ENCODE measurements around the gene SLC30A4. TPM values are rescaled to one million over a fixed set of nuclear protein-coding genes. Genes with fewer than 3 reads are reported as not detected.

The SLC30A4 gene
- total and polyA plus RNA-seq, 8 donors, result 5.1 to 7.6 (median 6.9) TPM

DNA sequence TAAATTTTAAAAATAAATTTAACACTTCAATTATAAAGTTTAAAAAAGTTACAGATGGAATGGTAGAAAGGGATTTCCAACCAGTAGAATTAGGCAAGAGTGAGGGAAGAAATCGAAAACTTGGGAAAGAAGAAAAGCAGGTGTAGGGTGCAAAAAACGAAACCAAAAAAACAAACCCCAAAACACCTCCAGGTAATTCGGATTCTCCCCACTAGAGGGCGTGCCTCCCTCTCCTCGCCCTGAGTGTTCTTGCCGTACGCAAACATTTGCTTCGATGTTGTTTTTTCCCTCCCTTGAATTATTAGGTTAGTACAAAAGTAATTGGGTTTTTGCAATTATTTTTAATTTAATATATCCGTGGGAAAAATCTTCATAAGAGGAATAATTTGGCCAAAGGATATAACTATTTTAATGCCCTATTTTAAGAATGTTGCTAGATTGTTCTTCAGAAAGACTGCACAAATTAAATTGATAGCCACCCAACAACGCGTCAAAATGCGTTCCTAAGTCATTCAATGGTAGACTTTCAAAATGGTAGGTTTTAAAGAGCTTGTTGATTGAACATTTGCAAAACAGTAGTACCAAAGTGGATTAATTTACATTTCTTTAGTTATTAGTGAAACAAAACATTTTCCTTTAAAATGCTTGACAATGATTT lies 63.7 kb downstream of the SLC30A4 start:
- TF ChIP-seq, protein P1, sequence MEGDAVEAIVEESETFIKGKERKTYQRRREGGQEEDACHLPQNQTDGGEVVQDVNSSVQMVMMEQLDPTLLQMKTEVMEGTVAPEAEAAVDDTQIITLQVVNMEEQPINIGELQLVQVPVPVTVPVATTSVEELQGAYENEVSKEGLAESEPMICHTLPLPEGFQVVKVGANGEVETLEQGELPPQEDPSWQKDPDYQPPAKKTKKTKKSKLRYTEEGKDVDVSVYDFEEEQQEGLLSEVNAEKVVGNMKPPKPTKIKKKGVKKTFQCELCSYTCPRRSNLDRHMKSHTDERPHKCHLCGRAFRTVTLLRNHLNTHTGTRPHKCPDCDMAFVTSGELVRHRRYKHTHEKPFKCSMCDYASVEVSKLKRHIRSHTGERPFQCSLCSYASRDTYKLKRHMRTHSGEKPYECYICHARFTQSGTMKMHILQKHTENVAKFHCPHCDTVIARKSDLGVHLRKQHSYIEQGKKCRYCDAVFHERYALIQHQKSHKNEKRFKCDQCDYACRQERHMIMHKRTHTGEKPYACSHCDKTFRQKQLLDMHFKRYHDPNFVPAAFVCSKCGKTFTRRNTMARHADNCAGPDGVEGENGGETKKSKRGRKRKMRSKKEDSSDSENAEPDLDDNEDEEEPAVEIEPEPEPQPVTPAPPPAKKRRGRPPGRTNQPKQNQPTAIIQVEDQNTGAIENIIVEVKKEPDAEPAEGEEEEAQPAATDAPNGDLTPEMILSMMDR (IDR thresholded peaks at IDR 0.05), result peak; percentile 82 to 93
- H3K27ac ChIP-seq, result no peak overlapping the region
- H3K27me3 ChIP-seq, result peaks cover 0 to 3% of the 10 kb centered on the region in 2 donors
- H3K4me3 ChIP-seq, result peak overlapping the region; percentile 32 to 39
- peaks cover 6 to 51% of the 10 kb centered on the region in 2 donors for H3K4me1 ChIP-seq
- peak; percentile 65 for ATAC-seq
- peak in 3 of 4 donors; percentile 50 to 66 (median 63) for DNase-seq
- H3K9me3 ChIP-seq, result no peaks in the 10 kb centered on the region
- intact Hi-C loops (cut with DNase I), result loop anchor here in 1 of 2 donors (5.0 kb wide), 1 partner anchor 153 kb away; no protein-coding TSS in a partner anchor
- H3K36me3 ChIP-seq, result no peaks in the 10 kb centered on the region

DNA sequence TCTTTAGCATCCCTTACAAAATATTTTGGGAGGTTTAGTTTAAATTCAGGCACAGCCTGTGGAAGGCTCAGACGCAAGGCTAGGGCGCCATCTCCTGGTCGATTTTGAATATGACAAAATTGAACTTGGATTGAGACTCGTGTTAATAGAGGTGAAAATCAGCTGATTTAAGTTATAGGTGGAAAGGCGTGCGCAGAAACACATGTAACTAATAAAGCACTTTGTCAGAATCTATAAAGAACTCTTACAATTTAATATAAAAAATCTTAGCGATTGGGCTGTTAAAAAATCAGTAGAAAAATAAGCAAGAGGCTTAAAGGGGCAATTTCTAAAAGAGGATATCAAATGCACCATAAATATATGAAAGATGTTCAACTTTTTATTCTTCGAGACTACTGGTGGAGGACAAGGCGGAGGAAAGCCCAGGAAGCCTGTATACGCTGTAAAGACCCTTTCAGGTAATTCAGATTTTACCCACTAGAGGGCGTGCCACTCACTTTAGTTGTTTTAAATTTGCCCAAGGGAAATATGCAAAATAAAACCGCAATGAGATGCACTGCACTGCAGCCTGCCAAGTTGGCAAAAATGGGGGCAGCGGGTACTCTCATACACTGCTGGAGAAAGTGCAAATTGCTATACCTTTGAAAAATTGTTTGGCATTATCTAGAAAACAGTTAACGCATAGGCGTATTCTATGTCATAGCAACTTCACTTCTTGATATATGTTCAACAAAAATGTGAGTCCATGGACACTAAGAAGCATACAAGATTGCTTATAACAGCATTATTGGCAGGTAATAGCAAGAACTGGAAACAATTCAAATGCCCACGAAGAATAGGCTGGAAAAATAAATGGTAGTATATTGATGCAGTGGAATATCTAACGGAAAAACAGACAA lies 64.7 kb downstream of the SLC30A4 start:
- DNase-seq, result peak in 3 of 4 donors; percentile 55 to 82 (median 77)
- H3K27ac ChIP-seq, result peak overlapping the region; percentile 82 to 83

DNA sequence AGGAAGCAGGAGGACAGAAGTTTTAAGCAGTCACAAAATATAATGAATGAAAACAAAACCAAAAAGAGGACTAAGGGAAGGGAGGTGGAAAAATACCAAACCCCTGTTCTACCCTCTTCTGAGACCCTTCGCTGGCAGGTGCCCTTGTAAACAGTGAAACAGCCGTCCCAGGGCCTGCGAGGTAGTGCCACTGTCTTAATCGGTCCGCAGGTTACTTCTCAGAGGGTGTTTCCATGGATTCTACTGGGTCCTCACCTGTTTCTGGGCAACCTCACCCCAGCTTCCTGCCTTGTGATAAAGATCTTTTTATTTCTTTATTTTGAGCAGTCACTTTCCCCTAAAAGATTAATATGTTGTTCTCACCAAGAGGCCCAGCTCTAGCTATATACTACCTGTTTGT lies 65.3 kb downstream of the SLC30A4 start:
- Histone ChIP-seq H3K4me3 (peak overlapping the region in 1 of 2 donors; percentile 39), H3K4me1 (peaks cover 6 to 55% of the 10 kb centered on the region in 2 donors), H3K9me3 (no peaks in the 10 kb centered on the region), H3K27me3 (peaks cover 0 to 3% of the 10 kb centered on the region in 2 donors), H3K27ac (peak overlapping the region in 1 of 2 donors; percentile 83), H3K36me3 (no peaks in the 10 kb centered on the region)
- TF ChIP-seq, protein P1 (IDR thresholded peaks at IDR 0.05), result no peak
- DNase-seq, result no peak
- no peak for ATAC-seq
- intact Hi-C loops (cut with DNase I), result loop anchor here in 1 of 2 donors (5.0 kb wide), 1 partner anchor 155 kb away; no protein-coding TSS in a partner anchor

More for the DNA sequence above, 64.7 kb downstream of the SLC30A4 start:
- ATAC-seq, result peak; percentile 83
- Histone ChIP-seq H3K9me3 (no peaks in the 10 kb centered on the region), H3K36me3 (no peaks in the 10 kb centered on the region), H3K4me3 (peak overlapping the region; percentile 32 to 39), H3K4me1 (peaks cover 6 to 55% of the 10 kb centered on the region in 2 donors), H3K27me3 (peaks cover 0 to 3% of the 10 kb centered on the region in 2 donors)
- TF ChIP-seq, protein P1 (IDR thresholded peaks at IDR 0.05), result peak; percentile 70 to 89
- intact Hi-C loops (cut with DNase I), result loop anchor here in 1 of 2 donors (5.0 kb wide), 1 partner anchor 154 kb away; no protein-coding TSS in a partner anchor

DNA sequence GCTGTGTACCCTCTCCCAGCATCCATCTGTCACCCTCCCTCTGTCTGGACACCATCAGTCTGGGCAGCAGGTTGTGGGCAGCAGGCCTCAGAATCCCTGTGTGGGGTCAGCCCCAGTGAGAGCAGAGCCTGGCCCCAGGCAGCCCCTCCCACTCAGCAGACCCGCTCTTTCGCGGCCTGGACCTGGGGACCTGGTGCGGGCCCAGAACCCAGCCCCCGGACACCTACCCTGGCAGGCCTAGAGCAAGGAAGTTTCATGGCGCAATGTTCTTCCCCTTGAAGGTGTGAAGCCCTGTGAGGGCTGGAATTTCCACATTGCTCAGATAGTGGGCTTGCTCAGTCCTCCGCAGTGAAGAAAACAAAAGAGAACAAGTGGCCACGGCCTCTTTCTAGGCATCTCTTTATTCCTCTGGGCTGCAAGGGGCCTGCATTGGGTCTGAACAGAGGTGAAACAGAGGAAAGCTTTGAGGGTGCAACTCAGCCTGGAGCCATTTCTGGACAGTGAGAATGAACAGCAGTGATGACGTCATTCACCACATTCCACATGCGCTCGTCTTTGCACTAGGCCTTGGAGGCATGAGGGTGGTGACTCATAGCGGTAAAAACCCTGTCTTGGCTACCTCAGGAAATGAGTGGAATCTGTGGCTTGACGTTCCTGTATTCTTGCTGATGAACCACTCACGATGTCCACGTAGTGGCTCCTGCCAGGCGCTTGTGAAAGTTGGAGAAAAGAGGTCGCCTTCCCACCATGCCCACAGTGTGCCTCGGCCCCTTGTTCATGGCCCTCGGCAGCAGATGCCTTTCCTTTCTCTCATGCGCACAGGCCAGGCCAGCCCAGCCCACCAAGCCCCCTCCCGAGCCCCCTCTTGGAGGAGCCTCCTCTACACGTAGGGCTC lies 66.1 kb downstream of the SLC30A4 start:
- peak overlapping the region; percentile 39 to 83 for H3K27ac ChIP-seq
- H3K9me3 ChIP-seq, result no peaks in the 10 kb centered on the region
- TF ChIP-seq, protein P1 (IDR thresholded peaks at IDR 0.05), result no peak
- H3K4me3 ChIP-seq, result no peak overlapping the region
- DNase-seq, result peak in 2 of 4 donors; percentile 83 to 85
- intact Hi-C loops (cut with DNase I), result loop anchor here in 1 of 2 donors (5.0 kb wide), 1 partner anchor 156 kb away; no protein-coding TSS in a partner anchor
- H3K36me3 ChIP-seq, result no peaks in the 10 kb centered on the region
- H3K4me1 ChIP-seq, result peaks cover 6 to 55% of the 10 kb centered on the region in 2 donors
- peak; percentile 52 for ATAC-seq
- peaks cover 0 to 3% of the 10 kb centered on the region in 2 donors for H3K27me3 ChIP-seq

Measured in left lung (tissue), 10 donors.